ENCODE data around the gene REL.
"Not testable (repeated sequence)": the region's sequence is repeated elsewhere in the genome, so short reads cannot be mapped to it uniquely, and the experiment has no call there.

REL gene

GRCh38 chr2:60926741-60927552, 45.6 kb downstream of the REL start:
- DNase-seq = no peak

DNA sequence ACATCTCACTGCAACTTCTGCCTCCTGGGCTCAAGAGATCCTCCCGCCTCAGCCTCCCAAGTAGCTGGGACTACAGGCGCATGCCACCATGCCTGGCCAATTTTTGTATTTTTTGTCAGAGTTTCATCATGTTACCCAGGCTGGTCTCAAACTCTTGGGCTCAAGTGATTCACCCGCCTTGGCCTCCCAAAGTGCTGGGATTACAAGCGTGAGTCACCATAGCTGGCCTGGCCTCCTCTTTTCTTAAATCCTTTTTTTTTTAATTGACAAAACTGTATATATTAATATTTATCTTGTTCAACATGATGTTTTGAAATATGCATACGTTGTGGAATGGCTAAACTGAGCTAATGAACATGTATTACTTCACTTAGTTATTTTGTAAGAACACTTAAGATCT, 50.7 kb downstream of the REL start:
- DNase-seq = not testable (repeated sequence)

DNA sequence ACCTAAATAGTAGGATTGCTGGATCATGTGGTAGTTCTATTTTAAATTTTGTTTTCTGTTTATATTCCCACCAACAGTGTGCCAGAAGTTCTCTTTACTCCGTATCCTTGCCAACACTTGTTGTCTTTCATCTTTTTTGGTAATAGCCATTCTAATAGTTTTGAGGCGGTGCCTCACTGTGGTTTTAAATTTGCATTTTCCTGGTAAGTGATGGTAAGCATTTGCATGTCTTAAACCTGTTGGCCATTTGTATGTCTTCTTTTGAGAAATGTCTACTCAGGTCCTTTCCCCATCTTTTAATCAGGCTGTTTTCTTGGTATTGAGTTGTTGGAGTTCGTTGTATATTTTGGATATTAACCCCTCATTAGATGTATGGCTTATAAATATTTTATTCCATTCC, 51.6 kb downstream of the REL start:
- DNase-seq = no peak

DNA sequence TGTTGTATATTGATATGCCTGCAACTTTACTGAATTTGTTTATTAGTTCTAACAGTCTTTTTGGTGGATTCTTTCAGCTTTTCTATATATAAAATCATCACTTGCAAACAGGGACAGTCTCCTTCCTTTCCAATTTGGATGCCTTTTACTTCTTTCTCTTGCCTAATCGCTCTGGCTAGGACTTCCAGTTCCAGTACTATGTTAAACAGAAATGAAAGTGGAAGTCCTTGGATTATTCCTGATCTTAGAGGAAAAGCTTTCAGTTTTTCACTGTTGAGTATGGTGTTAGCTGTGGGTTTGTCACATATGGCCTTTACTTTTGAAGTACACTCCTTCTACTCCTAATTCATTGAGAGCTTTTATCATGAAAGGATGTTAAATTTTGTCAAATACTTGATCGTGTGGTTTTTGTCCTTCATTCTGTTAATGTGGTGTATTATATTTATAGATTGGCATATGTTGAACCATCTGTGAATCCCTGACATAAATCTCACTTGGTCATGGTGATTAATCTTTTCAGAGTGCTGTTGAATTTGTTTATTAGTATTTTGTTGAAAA, 52.9 kb downstream of the REL start:
- no peak for DNase-seq

- no peak for DNase-seq
Observed at GRCh38 chr2:60936757-60937156, 55.4 kb downstream of the REL start.

GRCh38 chr2:60938301-60938700, 56.9 kb downstream of the REL start:
- DNase-seq = no peak

DNA sequence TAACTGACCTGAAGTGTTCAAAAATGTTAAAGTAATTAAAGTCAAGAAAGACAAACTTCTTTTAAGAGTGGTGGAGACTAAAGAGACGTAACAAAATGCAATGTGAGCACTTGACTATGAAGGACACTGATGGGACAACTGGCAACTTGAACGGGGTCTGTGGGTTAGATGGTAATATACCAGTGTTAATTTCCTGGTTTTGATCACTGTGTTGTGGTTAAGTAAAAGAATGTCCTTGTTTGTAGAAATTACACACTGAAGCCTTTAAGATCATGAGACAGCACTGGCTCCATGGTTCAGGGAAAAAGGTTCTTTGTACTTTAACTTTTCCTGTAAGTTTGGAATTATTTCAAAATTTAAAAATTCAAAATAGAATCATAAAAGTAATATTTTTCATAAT, 58.2 kb downstream of the REL start:
- DNase-seq = no peak

GRCh38 chr2:60945341-60945740, 64.0 kb downstream of the REL start:
- no peak for DNase-seq

DNA sequence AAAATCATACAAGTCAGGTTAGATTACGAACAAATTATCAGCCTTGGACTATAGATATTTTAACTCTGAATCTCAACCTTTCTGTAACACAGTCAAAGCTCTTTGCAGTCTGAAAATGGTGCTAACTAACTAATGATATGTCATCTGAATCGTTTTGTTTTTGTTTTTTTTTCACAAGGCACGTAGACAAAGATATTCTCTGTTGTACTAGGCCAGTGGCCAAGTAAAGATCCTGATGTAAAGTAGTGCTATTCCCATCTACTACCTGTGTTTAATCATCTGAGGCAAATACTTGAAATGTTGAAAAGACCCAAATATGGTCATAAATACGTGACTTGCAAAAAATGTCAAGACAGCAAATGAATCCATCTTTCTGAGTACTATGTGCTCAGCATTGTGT, 65.7 kb downstream of the REL start:
- DNase-seq = no peak

DNA sequence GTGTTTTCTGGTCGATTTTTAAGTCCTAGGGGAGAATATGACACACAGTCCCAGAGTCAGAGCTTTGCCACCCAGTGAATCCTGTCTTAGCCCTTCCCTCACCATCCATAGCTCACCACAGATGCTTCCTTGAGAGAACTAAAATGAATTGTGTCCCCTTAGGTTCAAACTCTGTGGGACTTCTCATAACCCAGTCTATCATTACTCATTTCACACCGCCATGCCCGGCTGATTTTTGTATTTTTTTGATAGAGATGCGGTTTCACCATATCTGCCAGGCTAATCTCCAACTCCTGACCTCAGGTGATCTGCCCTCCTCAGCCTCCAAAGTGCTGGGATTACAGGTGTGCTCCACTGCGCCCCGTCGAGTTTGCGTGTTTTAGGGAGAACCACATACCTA, 66.8 kb downstream of the REL start:
- DNase-seq = no peak

DNA sequence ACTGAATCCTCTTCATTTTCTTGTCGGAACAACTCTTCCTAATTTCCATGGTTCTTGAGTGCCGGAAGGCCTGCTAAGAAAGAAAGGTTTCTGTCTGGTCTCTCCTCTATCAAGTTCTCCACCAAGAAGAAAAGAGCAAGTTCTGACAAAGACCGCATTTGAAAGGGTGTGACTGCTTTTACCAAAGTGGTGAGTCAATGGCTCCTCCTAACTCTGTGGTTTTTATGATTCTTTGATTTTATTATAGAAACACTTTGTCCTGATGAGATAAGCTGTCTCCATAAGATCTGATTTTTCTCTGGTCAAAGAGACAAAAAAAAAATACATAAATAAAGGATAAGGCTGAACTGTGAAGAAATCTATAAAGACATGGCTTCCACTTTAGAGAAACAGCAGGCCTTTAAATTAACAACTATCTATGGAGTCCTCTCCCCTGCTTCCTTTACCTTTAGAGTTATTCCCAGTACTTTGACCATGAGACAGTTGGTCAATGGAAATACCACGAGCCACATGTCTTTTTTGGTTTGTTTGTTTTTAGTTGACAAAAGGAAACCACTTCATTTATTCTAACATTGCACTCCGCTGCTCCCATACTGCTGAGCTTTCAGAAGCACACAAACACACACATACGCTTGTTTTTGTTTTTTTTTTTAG, 67.7 kb downstream of the REL start:
- DNase-seq = no peak

DNA sequence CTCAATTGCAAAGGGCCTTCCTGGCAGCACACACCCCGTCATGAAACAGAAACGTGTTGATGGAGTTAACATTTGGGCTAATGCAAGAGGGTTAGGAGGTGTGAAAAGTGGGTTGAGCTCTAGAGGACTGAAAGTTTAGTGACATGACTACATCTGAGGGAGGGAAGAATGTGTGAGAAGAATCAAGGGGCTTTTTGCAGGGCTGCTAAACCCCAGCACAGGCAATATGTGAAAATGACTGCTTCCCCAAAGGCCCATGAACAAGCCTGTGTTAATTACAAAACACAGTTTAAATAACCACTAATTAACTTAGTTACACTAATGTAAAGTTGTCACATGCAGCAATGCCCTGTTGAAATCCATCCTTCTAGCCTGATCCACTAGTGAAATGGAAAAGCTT, 72.8 kb downstream of the REL start:
- no peak for DNase-seq

GRCh38 chr2:60957224-60957623, 75.8 kb downstream of the REL start:
- no peak for DNase-seq

DNA sequence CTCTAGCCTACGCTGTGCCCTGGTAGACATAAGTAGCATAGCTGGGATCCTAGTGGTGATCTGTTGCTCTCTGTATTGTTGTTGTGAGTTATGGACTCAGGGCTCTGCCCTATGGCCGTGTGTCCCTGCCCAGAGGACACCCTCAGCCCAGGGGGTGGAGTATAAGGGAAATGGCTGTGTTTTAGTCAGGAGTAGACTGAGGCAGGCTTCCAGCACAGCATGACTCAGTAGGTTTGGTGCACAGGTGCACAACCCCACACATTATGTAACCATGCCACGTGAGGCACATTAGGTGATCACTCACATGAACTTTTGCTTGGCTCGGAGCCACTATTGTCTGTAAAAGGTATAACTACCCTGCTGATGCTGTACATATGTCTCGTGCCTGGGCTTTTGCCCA, 76.3 kb downstream of the REL start:
- DNase-seq = no peak

DNA sequence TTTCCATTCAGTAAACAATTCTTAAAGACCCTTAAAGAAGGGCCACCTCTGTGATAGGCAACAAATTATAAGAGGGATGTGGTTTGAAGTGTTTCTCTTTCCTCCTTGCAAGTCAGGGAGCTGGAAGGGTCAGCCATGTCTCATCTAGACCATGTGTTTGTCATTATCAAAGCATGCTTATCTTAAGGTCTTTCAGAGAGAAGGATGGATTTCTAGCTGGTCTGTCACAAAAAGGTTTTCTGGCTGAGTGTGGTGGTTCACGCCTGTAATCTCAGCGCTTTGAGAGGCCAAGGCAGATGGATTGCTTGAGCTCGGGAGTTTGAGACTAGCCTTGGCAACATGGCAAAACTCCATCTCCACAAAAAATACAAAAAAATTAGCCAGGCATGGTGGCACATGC, 77.0 kb downstream of the REL start:
- no peak for DNase-seq

DNA sequence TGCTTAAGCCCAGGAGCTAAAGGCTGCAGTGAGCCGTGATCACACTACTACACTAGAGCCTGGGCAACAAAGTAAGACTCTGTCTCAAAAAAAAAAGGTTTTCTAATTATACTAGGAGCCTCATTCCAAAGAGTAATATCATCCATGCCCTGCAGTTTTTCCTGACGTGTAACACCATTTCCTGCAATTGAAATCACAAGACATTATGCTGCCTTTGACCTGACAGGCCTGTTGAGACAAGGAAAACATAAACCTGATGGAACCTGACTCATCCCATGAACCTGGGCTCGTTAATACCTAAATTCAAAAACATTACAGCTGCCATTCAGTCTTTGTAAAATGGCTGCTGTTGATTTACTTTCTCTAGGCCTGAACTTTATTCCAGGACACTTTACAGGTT, 77.4 kb downstream of the REL start:
- no peak for DNase-seq

- no peak for DNase-seq
Observed at GRCh38 chr2:60959501-60959900, 78.1 kb downstream of the REL start.

DNA sequence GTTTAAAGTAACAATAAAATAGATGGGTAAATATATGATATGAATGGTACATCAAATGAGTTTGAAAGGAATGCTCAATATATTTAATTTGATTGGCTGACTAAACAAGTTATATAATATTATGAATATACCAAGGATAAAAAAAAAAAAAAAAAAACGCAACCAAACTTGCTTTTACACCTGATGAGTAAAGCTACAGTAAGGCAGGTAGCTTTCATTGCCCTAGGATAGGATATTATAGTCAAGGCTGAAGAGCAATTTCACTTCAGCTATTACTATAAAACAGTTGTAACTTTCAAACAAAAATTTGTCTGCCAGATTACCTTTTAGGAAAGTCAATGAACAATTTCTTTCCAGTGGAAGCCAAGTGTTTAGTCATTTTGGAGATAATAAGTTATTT, 79.3 kb downstream of the REL start:
- no peak for DNase-seq

DNA sequence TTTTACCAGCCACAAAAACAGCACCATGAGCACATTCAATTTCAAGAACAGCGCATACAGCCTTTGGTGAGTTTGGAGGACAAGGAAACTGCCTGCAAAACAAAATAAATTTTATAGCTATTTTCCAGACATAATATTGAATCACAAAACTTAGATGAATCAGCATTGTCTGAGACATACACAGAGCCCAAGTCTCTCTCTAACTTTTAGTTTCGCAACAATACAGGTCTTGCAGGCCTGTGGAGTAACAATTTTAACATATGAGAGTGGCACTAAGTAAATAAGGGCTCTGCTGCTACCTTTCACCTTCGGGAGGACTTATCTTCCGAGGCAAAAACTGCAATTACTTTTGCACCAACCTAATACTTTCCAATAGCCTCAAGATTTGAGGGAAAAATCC, 80.1 kb downstream of the REL start:
- DNase-seq = no peak

- DNase-seq = no peak
Observed at GRCh38 chr2:60962528-60962927, 81.2 kb downstream of the REL start.

DNA sequence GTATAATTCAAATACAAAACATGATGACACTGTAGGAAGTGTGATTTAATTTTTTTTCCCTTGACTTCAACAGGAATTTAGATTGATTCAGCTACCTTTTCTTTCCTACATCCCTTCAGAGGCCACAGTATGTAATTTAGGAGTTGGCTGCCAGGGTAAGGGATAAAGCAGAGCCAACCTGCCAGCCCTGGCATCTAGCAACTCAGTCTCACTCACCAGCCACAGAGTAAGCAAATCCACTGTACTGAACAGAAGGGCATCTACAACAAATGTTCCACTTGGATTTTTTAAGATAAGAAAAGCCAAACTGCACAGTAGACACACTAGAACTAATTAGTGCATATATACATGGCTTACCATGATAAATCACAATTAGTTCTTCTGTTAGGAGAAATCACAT, 81.8 kb downstream of the REL start:
- DNase-seq = no peak

DNA sequence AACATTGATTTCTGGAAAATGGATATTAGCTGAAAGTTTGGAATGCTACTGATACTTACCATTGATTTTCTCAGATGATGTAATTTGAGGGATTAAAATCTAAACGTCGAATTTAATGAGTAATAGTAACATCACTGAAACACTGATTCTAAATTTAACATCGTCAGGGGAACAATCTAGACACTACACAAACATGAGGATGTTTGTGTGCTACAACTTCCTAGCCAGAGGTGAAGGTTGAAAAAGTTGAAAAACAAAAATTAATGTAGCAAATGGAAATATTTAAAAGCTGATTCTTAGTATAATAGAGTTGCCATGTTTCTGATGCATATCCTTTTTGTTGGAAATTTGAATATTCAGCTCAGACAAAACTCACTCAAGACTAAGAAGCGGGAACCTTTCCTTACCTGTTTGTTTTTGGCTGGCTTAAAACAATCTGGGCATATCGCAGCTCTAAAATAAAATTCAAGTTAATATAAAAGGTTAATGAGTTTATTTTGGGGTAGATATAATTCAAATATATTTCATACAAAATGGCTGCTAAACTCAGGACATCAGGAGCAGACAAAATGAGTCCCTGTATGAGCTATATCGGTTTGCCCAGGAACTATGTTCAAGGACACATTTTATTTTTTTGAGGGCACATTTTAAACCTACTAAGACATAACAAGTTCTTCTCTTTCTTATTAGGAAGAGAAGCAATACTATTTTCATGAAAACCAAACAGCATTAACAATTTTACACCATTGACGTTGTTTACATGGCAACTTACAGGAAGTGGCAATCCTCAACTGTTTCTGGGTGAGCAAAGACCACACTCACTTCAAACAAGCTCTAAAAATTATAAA, 83.5 kb downstream of the REL start:
- DNase-seq = no peak

DNA sequence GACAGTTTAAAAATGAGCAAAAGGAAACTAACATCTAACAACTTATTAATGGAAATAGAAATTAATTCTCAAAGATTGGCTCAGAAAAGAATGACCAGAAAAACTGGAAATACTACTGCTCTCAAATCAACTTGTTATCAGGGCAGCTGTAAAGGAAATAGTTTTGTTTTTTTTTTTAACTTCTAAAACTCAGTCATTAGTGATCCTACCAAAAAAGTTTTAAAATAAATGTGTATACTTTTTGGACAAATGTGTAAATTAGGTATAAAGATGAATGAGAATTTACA, 84.1 kb downstream of the REL start:
- DNase-seq = no peak
